Thyroid gland (tissue), 4 donors: ENCODE measurements around the gene TSPAN4. TPM values are rescaled to one million over a fixed set of nuclear protein-coding genes. Genes with fewer than 3 reads are reported as not detected.

Source experiments
- DNase-seq, 2 donors: peaks; one replicate each; pipeline ENCODE4 v3.0.0-alpha.2; 2019
- H3K27ac ChIP-seq, 3 donors: fragments of 200-600 bp; sonication (generic); 1 replicate in 2 of 3; 2 replicates in 1 of 3; pipeline ENCODE4 v1.5.1; 2016 to 2019; ENCODE audit warnings: mild to moderate bottlenecking in 1 of 3, moderate library complexity in 1 of 3
- H3K27me3 ChIP-seq: fragments of 200-600 bp; sonication (generic); one replicate; pipeline ENCODE4 v1.5.1; 2019
- H3K36me3 ChIP-seq, 2 donors: fragments of 200-600 bp; sonication (generic); one replicate each; pipeline ENCODE4 v1.5.1; 2016 to 2019
- H3K4me1 ChIP-seq, 2 donors: fragments of 200-600 bp; sonication (generic); one replicate each; pipeline ENCODE4 v1.5.1; 2017 to 2019
- H3K4me3 ChIP-seq, 3 donors: fragments of 200-600 bp; sonication (generic); replicated peaks in 1 of 3; 1 replicate in 2 of 3; 2 replicates in 1 of 3; pipeline ENCODE4 v1.5.1; 2016; ENCODE audit warnings: mild to moderate bottlenecking in 1 of 3
- H3K9me3 ChIP-seq: fragments of 200-600 bp; sonication (generic); one replicate; pipeline ENCODE4 v1.5.1; 2017
- POLR2A ChIP-seq, 2 donors: fragments of 450-650 bp; IDR thresholded peaks; one replicate each; pipeline ENCODE4 v1.6.1; 2017; ENCODE audit warnings: antibody characterized with exemption in 2 of 2, mild to moderate bottlenecking in 2 of 2, moderate library complexity in 1 of 2
- whole genome bisulfite sequencing, 2 donors: methylation state at CpG; one replicate each; pipeline ENCODE4 v1.1.5; 2017; 5-methylcytosine and 5-hydroxymethylcytosine counted together
- intact Hi-C: fragments of 100-400 bp; cut with DNase I; formaldehyde crosslinking; loops from one replicate; pipeline ENCODE4 v1.15.1; 2023
- total RNA-seq, 4 donors: library from RNA; depleted of rRNA; stranded (reverse); fragments of >200 nt; gene quantifications; one replicate each; pipeline ENCODE4 v1.2.3, GENCODE V29; 2016
- TF ChIP-seq, protein P1 (sequence below), 6 experiments: fragments of 200-600 bp in 3 of 6; fragments of 450-650 bp in 3 of 6; sonication (generic) in 3 of 6; IDR thresholded peaks; one replicate each; pipeline ENCODE4 v1.5.1; 2016 to 2019; ENCODE audit warnings: antibody characterized with exemption in 6 of 6, mild to moderate bottlenecking in 2 of 6, inconsistent platforms in 1 of 6, moderate library complexity in 1 of 6

TSPAN4 gene
- total RNA-seq, 4 donors from 2014 or later, result 86.1 to 127 (median 107) TPM

DNA sequence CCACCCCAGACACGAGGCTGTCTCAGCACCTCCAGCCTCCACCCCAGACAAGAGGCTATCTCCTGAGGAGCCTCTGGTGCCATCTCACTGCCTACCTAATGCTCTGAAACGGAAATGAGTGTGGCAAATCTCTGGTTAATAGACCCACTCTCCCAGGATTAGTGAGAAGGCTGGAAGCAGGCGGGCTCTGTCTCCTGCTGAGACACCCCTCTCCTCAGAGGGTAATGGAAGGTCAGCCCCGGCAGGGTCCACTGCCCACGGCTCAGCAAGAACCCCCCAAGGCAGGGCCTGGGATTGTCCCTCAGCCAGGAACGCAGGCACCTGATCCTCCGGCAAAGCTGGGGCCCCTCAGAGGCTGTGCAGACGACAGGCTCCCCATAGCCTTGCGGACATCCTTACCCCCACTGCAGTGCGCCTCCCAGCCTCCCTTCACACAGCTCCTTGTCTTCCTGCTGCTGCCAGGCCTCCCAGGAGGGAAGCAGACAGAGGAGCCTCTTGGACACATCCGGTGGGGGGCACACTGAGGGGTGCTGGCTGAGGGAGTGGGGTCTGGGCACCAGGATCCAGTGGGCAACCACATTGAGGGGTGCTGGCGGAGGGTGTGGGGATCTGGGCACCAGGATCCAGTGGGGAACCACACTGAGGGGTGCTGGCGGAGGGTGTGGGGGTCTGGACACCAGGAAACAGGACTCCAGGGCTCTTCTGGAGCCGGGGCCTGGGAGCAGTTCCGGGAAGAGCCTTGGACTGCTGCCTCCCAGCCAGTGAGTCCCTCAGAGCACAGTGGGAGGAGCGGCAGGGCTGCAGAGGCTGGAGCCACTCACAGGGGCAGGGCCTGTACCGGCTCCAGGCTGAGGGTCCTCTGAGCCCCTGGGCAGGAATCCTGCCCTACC, 54.8 kb downstream of the TSPAN4 start:
- H3K36me3 ChIP-seq, result peaks cover 31 to 36% of the 10 kb centered on the region in 2 donors
- 75 to 82% methylated on average over 11 to 15 of the region's 17 CpGs for WGBS, 2 donors
- no peaks in the 10 kb centered on the region for H3K27me3 ChIP-seq

GRCh38 chr11:898143-898511, 55.5 kb downstream of the TSPAN4 start:
- DNase-seq, result peak; percentile 65 to 85
- no peaks in the 10 kb centered on the region for H3K4me1 ChIP-seq
- no peaks in the 10 kb centered on the region for H3K9me3 ChIP-seq
- intact Hi-C loops, result no loop called here
- H3K36me3 ChIP-seq, result peaks cover 37 to 42% of the 10 kb centered on the region in 2 donors
- H3K27ac ChIP-seq, result no peak overlapping the region
- no peaks in the 10 kb centered on the region for H3K27me3 ChIP-seq
- TF ChIP-seq, protein P1, sequence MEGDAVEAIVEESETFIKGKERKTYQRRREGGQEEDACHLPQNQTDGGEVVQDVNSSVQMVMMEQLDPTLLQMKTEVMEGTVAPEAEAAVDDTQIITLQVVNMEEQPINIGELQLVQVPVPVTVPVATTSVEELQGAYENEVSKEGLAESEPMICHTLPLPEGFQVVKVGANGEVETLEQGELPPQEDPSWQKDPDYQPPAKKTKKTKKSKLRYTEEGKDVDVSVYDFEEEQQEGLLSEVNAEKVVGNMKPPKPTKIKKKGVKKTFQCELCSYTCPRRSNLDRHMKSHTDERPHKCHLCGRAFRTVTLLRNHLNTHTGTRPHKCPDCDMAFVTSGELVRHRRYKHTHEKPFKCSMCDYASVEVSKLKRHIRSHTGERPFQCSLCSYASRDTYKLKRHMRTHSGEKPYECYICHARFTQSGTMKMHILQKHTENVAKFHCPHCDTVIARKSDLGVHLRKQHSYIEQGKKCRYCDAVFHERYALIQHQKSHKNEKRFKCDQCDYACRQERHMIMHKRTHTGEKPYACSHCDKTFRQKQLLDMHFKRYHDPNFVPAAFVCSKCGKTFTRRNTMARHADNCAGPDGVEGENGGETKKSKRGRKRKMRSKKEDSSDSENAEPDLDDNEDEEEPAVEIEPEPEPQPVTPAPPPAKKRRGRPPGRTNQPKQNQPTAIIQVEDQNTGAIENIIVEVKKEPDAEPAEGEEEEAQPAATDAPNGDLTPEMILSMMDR (IDR thresholded peaks at IDR 0.05), result peak in 3 of 6 experiments; percentile 7 to 16 (median 15)
- no peak for TF ChIP-seq POLR2A (IDR thresholded peaks at IDR 0.05)
- H3K4me3 ChIP-seq, result no peak overlapping the region
- WGBS, 2 donors, result 46 to 69% methylated on average over 5 to 7 of the region's 10 CpGs

More for the DNA sequence above, 54.8 kb downstream of the TSPAN4 start:
- Histone ChIP-seq H3K4me1 (no peaks in the 10 kb centered on the region), H3K27ac (no peak overlapping the region), H3K4me3 (no peak overlapping the region), H3K9me3 (no peaks in the 10 kb centered on the region)
- no peak for TF ChIP-seq POLR2A (IDR thresholded peaks at IDR 0.05)
- TF ChIP-seq, protein P1 (IDR thresholded peaks at IDR 0.05), result no peak
- intact Hi-C loops, result no loop called here
- DNase-seq, result no peak

- Histone ChIP-seq H3K4me1 (no peaks in the 10 kb centered on the region), H3K27me3 (no peaks in the 10 kb centered on the region), H3K27ac (no peak overlapping the region), H3K4me3 (no peak overlapping the region), H3K9me3 (no peaks in the 10 kb centered on the region), H3K36me3 (peaks cover 39 to 43% of the 10 kb centered on the region in 2 donors)
- TF ChIP-seq POLR2A (IDR thresholded peaks at IDR 0.05), result no peak
- TF ChIP-seq, protein P1 (IDR thresholded peaks at IDR 0.05), result peak in 1 of 6 experiments; percentile 28
- peak; percentile 49 to 63 for DNase-seq
- WGBS, 2 donors, result 81 to 86% methylated on average over 18 to 19 of the region's 22 CpGs
- intact Hi-C loops, result no loop called here
Observed at GRCh38 chr11:898540-899190, 56.0 kb downstream of the TSPAN4 start.

DNA sequence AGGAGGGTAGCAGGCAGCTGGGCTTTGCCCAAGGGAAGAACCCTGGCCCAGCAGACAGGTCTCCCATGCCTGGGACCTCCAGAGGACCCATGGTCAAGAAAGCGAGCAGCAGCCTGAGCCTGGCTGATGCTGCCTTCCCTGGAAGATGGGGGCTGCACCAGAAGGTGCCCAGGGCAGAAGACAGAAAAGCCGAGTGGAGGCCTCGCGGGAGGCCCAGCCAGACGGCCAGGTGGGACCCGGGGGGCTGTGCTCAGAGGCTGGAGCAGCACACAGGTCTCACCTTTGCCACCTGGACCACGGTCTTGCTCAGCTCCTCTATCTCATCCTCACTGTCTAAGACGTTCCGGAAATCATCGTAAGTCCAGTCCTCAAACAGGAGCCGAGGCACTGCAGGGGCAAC, 57.1 kb downstream of the TSPAN4 start:
- Histone ChIP-seq H3K27me3 (no peaks in the 10 kb centered on the region), H3K27ac (no peak overlapping the region), H3K9me3 (no peaks in the 10 kb centered on the region), H3K4me1 (no peaks in the 10 kb centered on the region), H3K4me3 (no peak overlapping the region), H3K36me3 (peaks cover 48 to 52% of the 10 kb centered on the region in 2 donors)
- no peak for DNase-seq
- WGBS, 2 donors, result 95 to 100% methylated on average over 7 to 11 of the region's 11 CpGs
- no peak for TF ChIP-seq POLR2A (IDR thresholded peaks at IDR 0.05)
- TF ChIP-seq, protein P1 (IDR thresholded peaks at IDR 0.05), result no peak
- intact Hi-C loops, result no loop called here

- intact Hi-C loops, result no loop called here
- Histone ChIP-seq H3K9me3 (no peaks in the 10 kb centered on the region), H3K4me3 (no peak overlapping the region), H3K36me3 (peaks cover 48 to 52% of the 10 kb centered on the region in 2 donors), H3K4me1 (no peaks in the 10 kb centered on the region), H3K27ac (no peak overlapping the region), H3K27me3 (no peaks in the 10 kb centered on the region)
- no peak for DNase-seq
- no peak for TF ChIP-seq POLR2A (IDR thresholded peaks at IDR 0.05)
- TF ChIP-seq, protein P1 (IDR thresholded peaks at IDR 0.05), result no peak
- WGBS, 2 donors, result 92 to 100% methylated on average over 6 of the region's 7 CpGs
Observed at GRCh38 chr11:900545-900944, 57.9 kb downstream of the TSPAN4 start.
